HG02623 (cell line): ENCODE measurements around the gene PRPF8.
"Not testable (repeated sequence)": the region's sequence is repeated elsewhere in the genome, so short reads cannot be mapped to it uniquely, and the experiment has no call there.

Experiments
- ATAC-seq: cut with Tn5 transposase; IDR thresholded peaks from one replicate; pipeline ENCODE4 v1.9.1; 2021; ENCODE audit warnings: moderate library complexity; ENCODE audit not compliant: unreplicated experiment

PRPF8 gene

GRCh38 chr17:1684378-1685189 is at the start of gene PRPF8:
Gene PRPF8, minus strand, starts transcription at chr17:1684867. Its CDS starts 296 bp downstream, at chr17:1684571.
- peak; percentile 95 for ATAC-seq

- ATAC-seq: no peak
These were observed 49.1 kb upstream of the PRPF8 start for GRCh38 chr17:1733759-1734158.

- no peak for ATAC-seq
These were observed 48.2 kb upstream of the PRPF8 start for GRCh38 chr17:1732833-1733321.

GRCh38 chr17:1732241-1732832 is 47.7 kb upstream of the PRPF8 start:
- ATAC-seq: no peak

- ATAC-seq: no peak
These were observed 46.5 kb upstream of the PRPF8 start for GRCh38 chr17:1731194-1731506.

- no peak for ATAC-seq
These were observed 45.9 kb upstream of the PRPF8 start for GRCh38 chr17:1730326-1731193.

GRCh38 chr17:1729966-1730325 is 45.3 kb upstream of the PRPF8 start:
- ATAC-seq: no peak

- ATAC-seq: no peak
These were observed 43.4 kb upstream of the PRPF8 start for GRCh38 chr17:1727876-1728630.

- ATAC-seq: no peak
These were observed 42.7 kb upstream of the PRPF8 start for GRCh38 chr17:1727258-1727789.

- no peak for ATAC-seq
These were observed 42.1 kb upstream of the PRPF8 start for GRCh38 chr17:1726626-1727257.

GRCh38 chr17:1725642-1726511 is 41.2 kb upstream of the PRPF8 start:
- ATAC-seq: no peak

GRCh38 chr17:1724869-1725641 is 40.4 kb upstream of the PRPF8 start:
- ATAC-seq: peak; percentile 21

GRCh38 chr17:1724351-1724868 is 39.7 kb upstream of the PRPF8 start, which contains the start of gene WDR81:
Gene WDR81, plus strand, starts transcription at chr17:1724704. Its CDS starts 256 bp downstream, at chr17:1724960.
- ATAC-seq: peak; percentile 49

GRCh38 chr17:1722022-1722421 is 37.4 kb upstream of the PRPF8 start:
- ATAC-seq: not testable (repeated sequence)

GRCh38 chr17:1720856-1721386 is 36.3 kb upstream of the PRPF8 start:
- ATAC-seq: no peak

GRCh38 chr17:1718362-1719165 is 33.9 kb upstream of the PRPF8 start:
- ATAC-seq: no peak
